ENCODE data around the gene ECI1. TPM values are rescaled to one million over a fixed set of nuclear protein-coding genes. Genes with fewer than 3 reads are reported as not detected.

Gene ECI1
- total RNA-seq, 1 experiment from 2014 or later, result 140 TPM

DNA sequence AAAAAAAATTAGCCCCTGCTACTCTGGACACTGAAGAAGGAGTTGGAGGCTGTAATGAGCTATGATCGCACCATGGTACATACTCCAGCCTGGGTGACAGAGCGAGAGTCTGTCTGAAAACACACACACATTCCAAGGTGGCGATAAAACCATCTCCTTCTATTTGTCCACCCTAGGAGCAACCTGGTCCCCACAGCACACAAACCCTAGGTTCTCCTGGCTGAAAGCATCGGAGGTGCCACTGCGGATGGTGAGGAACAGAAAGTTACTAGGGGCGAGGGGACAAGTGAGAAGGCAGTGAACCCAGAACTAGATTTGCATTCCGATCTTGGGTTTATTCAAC lies 1.4 kb upstream of the ECI1 start:
- CTCF ChIA-PET, result interaction anchor here (1.0 to 2.7 kb wide), 2 partner anchors 57 to 248 kb away, joined by 3 to 24 read pairs; partner anchors contain the start of gene CASKIN1
- no peak overlapping the region for H3K4me2 ChIP-seq (ENCODE audit: low read length)
- peaks cover 33 to 43% of the 10 kb centered on the region in 2 experiments for H3K36me3 ChIP-seq (ENCODE audit: control insufficient read depth in 1 of 2, insufficient read depth in 2 of 2, low read length in 2 of 2)
- no peaks in the 10 kb centered on the region for H3K9me3 ChIP-seq (ENCODE audit: control insufficient read depth in 1 of 2, insufficient read depth in 1 of 2, low read depth in 1 of 2, low read length in 2 of 2)
- peaks cover 5% of the 10 kb centered on the region; the same call in 1 of the 2 replicates for H4K20me1 ChIP-seq (ENCODE audit: insufficient read depth)
- no peak overlapping the region for H3K9ac ChIP-seq (ENCODE audit: low read length)
- POLR2A ChIA-PET, result interaction anchor here (1.8 to 2.8 kb wide), 3 partner anchors 11 to 97 kb away, joined by 9 to 21 read pairs (median 17); partner anchors contain the start of genes PGP and TRAF7
- peaks cover 63% of the 10 kb centered on the region for H3K79me2 ChIP-seq (ENCODE audit: insufficient read depth, low read length)
- TF ChIP-seq SIN3A (IDR thresholded peaks at IDR 0.05; ENCODE audit: low read depth) (no peak), TCF7L2 (IDR thresholded peaks at IDR 0.05; ENCODE audit: borderline replicate concordance, extremely low read depth, insufficient read depth, insufficient read length) (no peak), CEBPB (IDR thresholded peaks at IDR 0.05; ENCODE audit: low read depth) (no peak), JUND (IDR thresholded peaks at IDR 0.05) (no peak), EZH2phosphoT487 (IDR thresholded peaks at IDR 0.05; ENCODE audit: borderline replicate concordance) (no peak), ELF1 (IDR thresholded peaks at IDR 0.05; ENCODE audit: borderline replicate concordance, low read depth) (no peak), RAD21 (IDR thresholded peaks at IDR 0.05; ENCODE audit: low read depth) (no peak), MAX (IDR thresholded peaks at IDR 0.05) (no peak), CTCF (IDR thresholded peaks at IDR 0.05 in 2 of 3, conservative IDR thresholded peaks at IDR 0.05 in 1 of 3; ENCODE audit: borderline replicate concordance in 1 of 3, insufficient read depth in 1 of 3, low read depth in 2 of 3, low read length in 2 of 3) (no peak), FOSL1 (IDR thresholded peaks at IDR 0.05; ENCODE audit: low read depth) (no peak), YY1 (IDR thresholded peaks at IDR 0.05; ENCODE audit: extremely low read depth, insufficient replicate concordance, low read depth, low read length) (no peak), CBX3 (IDR thresholded peaks at IDR 0.05; ENCODE audit: low read depth) (no peak), ZFX (IDR thresholded peaks at IDR 0.05) (no peak), ZNF274 (IDR thresholded peaks at IDR 0.05; ENCODE audit: low read depth, low read length) (no peak), EZH2 (IDR thresholded peaks at IDR 0.05) (no peak), SP1 (IDR thresholded peaks at IDR 0.05; ENCODE audit: low read depth) (no peak), ZBTB33 (IDR thresholded peaks at IDR 0.05; ENCODE audit: extremely low read depth, insufficient replicate concordance, low read length) (no peak)
- ATAC-seq (no peak), DNase-seq (ENCODE audit: low read depth, low spot score) (no peak)
- H3K27ac ChIP-seq (ENCODE audit: low read depth, low read length), result peak overlapping the region; percentile 89
- intact Hi-C loops (cut with micrococcal nuclease), result loop anchor here (10.0 kb wide), 1 partner anchor 228 kb away; the partner anchor contains the start of gene NHERF2
- H3K27me3 ChIP-seq (ENCODE audit: insufficient read depth, low read length), result no peaks in the 10 kb centered on the region
- H3K4me1 ChIP-seq (ENCODE audit: control insufficient read depth in 1 of 2, insufficient read depth in 2 of 2, low read length in 2 of 2), result peaks cover 15 to 31% of the 10 kb centered on the region in 2 experiments
- no TSS peak for BruUV-seq (replicated peaks)
- H3K9me2 ChIP-seq (ENCODE audit: insufficient read depth), result no peaks in the 10 kb centered on the region
- RAD21 ChIA-PET (ENCODE audit: low non-redundant PET in 1 of 2, low total read pairs in 2 of 2, uncharacterized antibody in 2 of 2, unreplicated experiment in 2 of 2), result no interaction called here
- no peak overlapping the region for H3K4me3 ChIP-seq (replicated peaks in 1 of 2; ENCODE audit: low read depth in 1 of 2, low read length in 2 of 2)
- H2AFZ ChIP-seq (ENCODE audit: low read depth, low read length, poor library complexity, severe bottlenecking), result no peak overlapping the region

Data from HCT116 (cell line).